ENCODE measurements around the gene MGME1.

DNA sequence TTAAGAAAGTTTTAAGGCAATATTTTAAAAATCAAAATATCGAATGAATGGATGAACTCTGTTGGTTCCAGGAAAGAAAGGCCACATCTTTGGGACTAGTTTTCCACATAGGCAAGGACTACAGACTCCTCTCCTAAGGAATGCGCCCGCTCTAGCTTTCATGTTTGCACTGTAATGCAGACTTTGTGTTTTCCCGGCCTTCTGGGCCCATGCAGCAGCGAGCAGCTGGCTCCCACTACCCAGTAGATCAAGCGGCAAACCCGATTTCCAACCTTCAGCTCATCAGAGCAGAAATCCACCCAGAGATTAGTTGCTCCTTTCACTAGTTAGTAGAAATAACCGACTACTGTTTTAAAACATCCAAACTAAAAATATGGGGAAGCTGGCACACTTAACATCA is 61.2 kb downstream of the MGME1 start:
- TF ChIP-seq EZH2 (IDR thresholded peaks at IDR 0.05; ENCODE audit: borderline replicate concordance, low read length) = no peak
- TF ChIP-seq, protein P1, sequence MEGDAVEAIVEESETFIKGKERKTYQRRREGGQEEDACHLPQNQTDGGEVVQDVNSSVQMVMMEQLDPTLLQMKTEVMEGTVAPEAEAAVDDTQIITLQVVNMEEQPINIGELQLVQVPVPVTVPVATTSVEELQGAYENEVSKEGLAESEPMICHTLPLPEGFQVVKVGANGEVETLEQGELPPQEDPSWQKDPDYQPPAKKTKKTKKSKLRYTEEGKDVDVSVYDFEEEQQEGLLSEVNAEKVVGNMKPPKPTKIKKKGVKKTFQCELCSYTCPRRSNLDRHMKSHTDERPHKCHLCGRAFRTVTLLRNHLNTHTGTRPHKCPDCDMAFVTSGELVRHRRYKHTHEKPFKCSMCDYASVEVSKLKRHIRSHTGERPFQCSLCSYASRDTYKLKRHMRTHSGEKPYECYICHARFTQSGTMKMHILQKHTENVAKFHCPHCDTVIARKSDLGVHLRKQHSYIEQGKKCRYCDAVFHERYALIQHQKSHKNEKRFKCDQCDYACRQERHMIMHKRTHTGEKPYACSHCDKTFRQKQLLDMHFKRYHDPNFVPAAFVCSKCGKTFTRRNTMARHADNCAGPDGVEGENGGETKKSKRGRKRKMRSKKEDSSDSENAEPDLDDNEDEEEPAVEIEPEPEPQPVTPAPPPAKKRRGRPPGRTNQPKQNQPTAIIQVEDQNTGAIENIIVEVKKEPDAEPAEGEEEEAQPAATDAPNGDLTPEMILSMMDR (conservative IDR thresholded peaks at IDR 0.05 in 1 of 2, IDR thresholded peaks at IDR 0.05 in 1 of 2; ENCODE audit: extremely low read depth in 1 of 2, insufficient read depth in 1 of 2, low read depth in 1 of 2, low read length in 2 of 2) = no peak

Data from mammary epithelial cell (primary cell).